Measurements from ENCODE around the gene DOCK1.

The DOCK1 gene

GRCh38 chr10:127052001-127052400, 146.8 kb downstream of the DOCK1 start:
- no peaks in the 10 kb centered on the region for H3K36me3 Mint-ChIP-seq
- CTCF ChIA-PET = no interaction called here
- no peak for DNase-seq
- H3K9me3 Mint-ChIP-seq = no peaks in the 10 kb centered on the region
- H3K4me3 Mint-ChIP-seq = no peak overlapping the region
- H3K27ac Mint-ChIP-seq = no peak overlapping the region
- no peaks in the 10 kb centered on the region for H3K4me1 Mint-ChIP-seq
- no peaks in the 10 kb centered on the region for H3K27me3 Mint-ChIP-seq

- DNase-seq = no peak
- Mint-ChIP-seq H3K4me3 (no peak overlapping the region), H3K27ac (no peak overlapping the region), H3K27me3 (no peaks in the 10 kb centered on the region), H3K9me3 (peaks cover 7% of the 10 kb centered on the region), H3K4me1 (no peaks in the 10 kb centered on the region), H3K36me3 (no peaks in the 10 kb centered on the region)
- CTCF ChIA-PET = no interaction called here
Observed at GRCh38 chr10:127055263-127055662, 150.0 kb downstream of the DOCK1 start.

- Mint-ChIP-seq H3K9me3 (peaks cover 19% of the 10 kb centered on the region), H3K27ac (no peak overlapping the region), H3K36me3 (no peaks in the 10 kb centered on the region), H3K4me3 (no peak overlapping the region), H3K4me1 (no peaks in the 10 kb centered on the region), H3K27me3 (no peaks in the 10 kb centered on the region)
- CTCF ChIA-PET = no interaction called here
- DNase-seq = no peak
Observed at GRCh38 chr10:127059314-127059713, 154.1 kb downstream of the DOCK1 start.

- no peaks in the 10 kb centered on the region for H3K4me1 Mint-ChIP-seq
- H3K9me3 Mint-ChIP-seq = peaks cover 15% of the 10 kb centered on the region
- CTCF ChIA-PET = no interaction called here
- H3K36me3 Mint-ChIP-seq = no peaks in the 10 kb centered on the region
- H3K27me3 Mint-ChIP-seq = no peaks in the 10 kb centered on the region
- H3K27ac Mint-ChIP-seq = no peak overlapping the region
- H3K4me3 Mint-ChIP-seq = no peak overlapping the region
- DNase-seq = no peak
Observed at GRCh38 chr10:127063762-127064161, 158.5 kb downstream of the DOCK1 start.

GRCh38 chr10:127064474-127064873, 159.2 kb downstream of the DOCK1 start:
- DNase-seq = no peak
- Mint-ChIP-seq H3K27ac (no peak overlapping the region), H3K27me3 (no peaks in the 10 kb centered on the region), H3K36me3 (no peaks in the 10 kb centered on the region), H3K4me1 (no peaks in the 10 kb centered on the region), H3K9me3 (peaks cover 14% of the 10 kb centered on the region), H3K4me3 (no peak overlapping the region)
- CTCF ChIA-PET = no interaction called here

- H3K27ac Mint-ChIP-seq = no peak overlapping the region
- H3K4me1 Mint-ChIP-seq = no peaks in the 10 kb centered on the region
- H3K4me3 Mint-ChIP-seq = no peak overlapping the region
Observed at GRCh38 chr10:127067542-127068194, 162.4 kb downstream of the DOCK1 start.

GRCh38 chr10:127068485-127068884, 163.3 kb downstream of the DOCK1 start:
- CTCF ChIA-PET = no interaction called here
- H3K27me3 Mint-ChIP-seq = no peaks in the 10 kb centered on the region

More at GRCh38 chr10:127067542-127068194, 162.4 kb downstream of the DOCK1 start:
- peaks cover 10% of the 10 kb centered on the region for H3K9me3 Mint-ChIP-seq
- no peaks in the 10 kb centered on the region for H3K27me3 Mint-ChIP-seq
- DNase-seq = no peak
- CTCF ChIA-PET = no interaction called here
- H3K36me3 Mint-ChIP-seq = no peaks in the 10 kb centered on the region

GRCh38 chr10:127069436-127069835, 164.2 kb downstream of the DOCK1 start:
- no peak for DNase-seq
- Mint-ChIP-seq H3K4me1 (no peaks in the 10 kb centered on the region), H3K4me3 (no peak overlapping the region), H3K27me3 (no peaks in the 10 kb centered on the region), H3K36me3 (no peaks in the 10 kb centered on the region), H3K27ac (no peak overlapping the region), H3K9me3 (peaks cover 5% of the 10 kb centered on the region)
- CTCF ChIA-PET = no interaction called here

More at GRCh38 chr10:127068485-127068884, 163.3 kb downstream of the DOCK1 start:
- Mint-ChIP-seq H3K4me3 (no peak overlapping the region), H3K4me1 (no peaks in the 10 kb centered on the region), H3K36me3 (no peaks in the 10 kb centered on the region), H3K9me3 (peaks cover 5% of the 10 kb centered on the region), H3K27ac (no peak overlapping the region)
- DNase-seq = no peak

- CTCF ChIA-PET = no interaction called here
- Mint-ChIP-seq H3K27me3 (no peaks in the 10 kb centered on the region), H3K4me3 (no peak overlapping the region), H3K27ac (no peak overlapping the region), H3K9me3 (peaks cover 5% of the 10 kb centered on the region), H3K36me3 (no peaks in the 10 kb centered on the region), H3K4me1 (no peaks in the 10 kb centered on the region)
- no peak for DNase-seq
Observed at GRCh38 chr10:127071126-127071525, 165.9 kb downstream of the DOCK1 start.

- H3K9me3 Mint-ChIP-seq = peaks cover 5% of the 10 kb centered on the region
- DNase-seq = no peak
- no peak overlapping the region for H3K27ac Mint-ChIP-seq
- H3K4me3 Mint-ChIP-seq = no peak overlapping the region
- CTCF ChIA-PET = no interaction called here
- H3K36me3 Mint-ChIP-seq = no peaks in the 10 kb centered on the region
- H3K4me1 Mint-ChIP-seq = no peaks in the 10 kb centered on the region
- no peaks in the 10 kb centered on the region for H3K27me3 Mint-ChIP-seq
Observed at GRCh38 chr10:127073666-127074065, 168.4 kb downstream of the DOCK1 start.

- H3K27me3 Mint-ChIP-seq = no peaks in the 10 kb centered on the region
- H3K36me3 Mint-ChIP-seq = no peaks in the 10 kb centered on the region
- H3K9me3 Mint-ChIP-seq = peaks cover 4% of the 10 kb centered on the region
- no peak for DNase-seq
- no peak overlapping the region for H3K4me3 Mint-ChIP-seq
- CTCF ChIA-PET = no interaction called here
- no peaks in the 10 kb centered on the region for H3K4me1 Mint-ChIP-seq
- no peak overlapping the region for H3K27ac Mint-ChIP-seq
Observed at GRCh38 chr10:127079392-127079791, 174.2 kb downstream of the DOCK1 start.

GRCh38 chr10:127080317-127080716, 175.1 kb downstream of the DOCK1 start:
- CTCF ChIA-PET = no interaction called here
- H3K9me3 Mint-ChIP-seq = peaks cover 4% of the 10 kb centered on the region
- no peaks in the 10 kb centered on the region for H3K4me1 Mint-ChIP-seq
- DNase-seq = no peak
- H3K36me3 Mint-ChIP-seq = no peaks in the 10 kb centered on the region
- H3K4me3 Mint-ChIP-seq = no peak overlapping the region
- no peak overlapping the region for H3K27ac Mint-ChIP-seq
- H3K27me3 Mint-ChIP-seq = no peaks in the 10 kb centered on the region

- H3K4me1 Mint-ChIP-seq = no peaks in the 10 kb centered on the region
Observed at GRCh38 chr10:127081851-127082345, 176.7 kb downstream of the DOCK1 start.

GRCh38 chr10:127082651-127083050, 177.4 kb downstream of the DOCK1 start:
- Mint-ChIP-seq H3K36me3 (no peaks in the 10 kb centered on the region), H3K9me3 (peaks cover 4% of the 10 kb centered on the region), H3K4me1 (no peaks in the 10 kb centered on the region), H3K27me3 (no peaks in the 10 kb centered on the region), H3K4me3 (no peak overlapping the region), H3K27ac (no peak overlapping the region)
- CTCF ChIA-PET = no interaction called here
- DNase-seq = no peak

More at GRCh38 chr10:127081851-127082345, 176.7 kb downstream of the DOCK1 start:
- H3K9me3 Mint-ChIP-seq = peaks cover 4% of the 10 kb centered on the region
- no peak overlapping the region for H3K27ac Mint-ChIP-seq
- H3K4me3 Mint-ChIP-seq = no peak overlapping the region
- CTCF ChIA-PET = no interaction called here
- no peak for DNase-seq
- H3K27me3 Mint-ChIP-seq = no peaks in the 10 kb centered on the region
- no peaks in the 10 kb centered on the region for H3K36me3 Mint-ChIP-seq

- Mint-ChIP-seq H3K4me1 (no peaks in the 10 kb centered on the region), H3K9me3 (peaks cover 4% of the 10 kb centered on the region), H3K27me3 (no peaks in the 10 kb centered on the region), H3K27ac (no peak overlapping the region), H3K4me3 (no peak overlapping the region), H3K36me3 (no peaks in the 10 kb centered on the region)
- DNase-seq = no peak
- CTCF ChIA-PET = no interaction called here
Observed at GRCh38 chr10:127085957-127086356, 180.7 kb downstream of the DOCK1 start.
